ENCODE measurements around the gene LGALS7B. TPM values are rescaled to one million over a fixed set of nuclear protein-coding genes. Genes with fewer than 3 reads are reported as not detected.

The LGALS7B gene
- not detected for polyA plus RNA-seq (2013, experiment 1 of 2)
- polyA plus RNA-seq (2013, experiment 2 of 2) = not detected

GRCh38 chr19:38788478-38789243 is at the start of gene LGALS7B:
Gene LGALS7B (plus strand): TSS chr19:38789200. CDS start chr19:38789227, 27 bp downstream.
- H2AFZ ChIP-seq (ENCODE audit: low read length) = peak within 1 kb of the TSS; percentile 59
- H2AK5ac ChIP-seq (ENCODE audit: low read depth, low read length) = no peak within 1 kb of the TSS
- H3K23ac ChIP-seq (ENCODE audit: low read depth, low read length, poor library complexity) = no peak within 1 kb of the TSS
- H3K18ac ChIP-seq (ENCODE audit: low read length) = peak within 1 kb of the TSS; percentile 48
- H3K14ac ChIP-seq (ENCODE audit: low read length) = peak within 1 kb of the TSS; percentile 1
- H3K4ac ChIP-seq (ENCODE audit: low read length) = no peak within 1 kb of the TSS
- no peak within 1 kb of the TSS for H4K8ac ChIP-seq (ENCODE audit: low read depth, low read length)
- no peaks in the 10 kb centered on the region for H3K9me3 ChIP-seq (replicated peaks in 1 of 2; ENCODE audit: control insufficient read depth in 2 of 2, insufficient read depth in 1 of 2, low read depth in 1 of 2, low read length in 2 of 2)
- no CpG with 5 or more reads among the region's 17 CpGs for WGBS, 2 donors (ENCODE audit: extremely low coverage in 2 of 2, insufficient read length in 2 of 2, insufficient replicate concordance in 1 of 2)
- H3K79me1 ChIP-seq (ENCODE audit: low read depth, low read length) = peaks cover 2% of the 10 kb centered on the region
- H2BK15ac ChIP-seq (ENCODE audit: low read length) = no peak within 1 kb of the TSS
- H3K4me3 ChIP-seq (ENCODE audit: low read length in 2 of 2) = no peak within 1 kb of the TSS
- H2BK5ac ChIP-seq (ENCODE audit: low read length) = no peak within 1 kb of the TSS
- no peak within 1 kb of the TSS for H4K91ac ChIP-seq (ENCODE audit: low read depth, low read length, poor library complexity)
- no peak within 1 kb of the TSS for H3K9ac ChIP-seq (ENCODE audit: low read depth, low read length, poor library complexity)
- no peak within 1 kb of the TSS for H3K27ac ChIP-seq (replicated peaks; ENCODE audit: low read length)
- H3K4me2 ChIP-seq (ENCODE audit: insufficient read depth, low read length, poor library complexity, severe bottlenecking) = no peak within 1 kb of the TSS
- H3K4me1 ChIP-seq (ENCODE audit: control insufficient read depth in 2 of 2, insufficient read depth in 1 of 2, low read depth in 1 of 2, low read length in 2 of 2) = peaks cover 0 to 1% of the 10 kb centered on the region in 2 donors
- peak within 1 kb of the TSS; percentile 39 for H2BK120ac ChIP-seq (ENCODE audit: low read depth, low read length)
- no peak within 1 kb of the TSS for H2BK12ac ChIP-seq (ENCODE audit: low read length)
- H3K27me3 ChIP-seq (ENCODE audit: control insufficient read depth in 3 of 3, insufficient read depth in 3 of 3, low read depth in 1 of 3, low read length in 3 of 3) = peaks cover 0 to 1% (median 0%) of the 10 kb centered on the region in 3 experiments
- no peaks in the 10 kb centered on the region for H3K36me3 ChIP-seq (replicated peaks in 1 of 2; ENCODE audit: control insufficient read depth in 2 of 2, insufficient read depth in 2 of 2, low read length in 2 of 2)
- DNase-seq (ENCODE audit: low spot score) = no peak

DNA sequence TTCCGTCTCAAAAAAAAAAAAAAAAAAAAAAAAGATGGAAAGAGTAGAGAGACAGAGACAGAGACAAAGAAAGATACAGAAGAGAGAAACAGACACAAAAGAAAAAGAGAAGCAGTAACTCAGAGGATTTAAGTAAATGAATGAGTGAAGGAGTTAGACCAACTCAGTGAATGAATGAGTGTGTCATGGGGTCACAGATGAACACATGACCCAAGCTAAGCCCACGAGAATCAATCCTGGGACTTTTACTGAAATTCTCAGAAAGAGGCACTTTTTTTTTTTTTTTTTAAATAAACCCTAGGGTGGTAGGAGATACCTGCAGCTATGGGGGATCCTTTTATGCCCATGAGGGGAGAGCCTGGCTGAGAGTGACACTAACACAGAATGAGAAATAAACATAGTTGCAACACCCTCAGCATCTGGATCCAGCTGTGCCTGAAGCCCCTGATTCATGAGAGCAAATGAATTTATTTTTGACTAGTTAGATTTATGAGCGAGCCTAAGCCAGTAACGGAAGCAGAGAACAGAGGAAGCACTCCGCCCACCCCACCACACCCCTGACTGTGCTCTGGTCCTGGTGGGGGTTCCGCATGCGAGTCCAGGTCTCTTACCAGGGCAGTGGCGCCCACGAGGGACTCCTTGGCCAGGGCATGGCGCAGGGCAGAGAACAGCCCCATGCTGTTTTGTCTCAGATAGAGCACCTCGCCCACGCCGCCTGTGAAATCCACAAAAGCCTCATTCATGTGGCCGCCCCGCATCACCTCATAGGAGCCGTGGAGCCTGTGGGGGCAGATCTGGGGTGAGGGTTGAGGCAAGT is 49.4 kb upstream of the LGALS7B start:
- no peak overlapping the region for H3K27ac ChIP-seq (replicated peaks; ENCODE audit: low read length)
- no peak overlapping the region for H3K14ac ChIP-seq (ENCODE audit: low read length)
- no peak overlapping the region for H2BK5ac ChIP-seq (ENCODE audit: low read length)
- no peak for DNase-seq (ENCODE audit: low spot score)
- H3K23ac ChIP-seq (ENCODE audit: low read depth, low read length, poor library complexity) = no peak overlapping the region
- peak overlapping the region in 1 of 2 donors; percentile 25 for H3K4me3 ChIP-seq (ENCODE audit: low read length in 2 of 2)
- WGBS, 2 donors (ENCODE audit: extremely low coverage in 2 of 2, insufficient read length in 2 of 2, insufficient replicate concordance in 1 of 2) = no CpG with 5 or more reads among the region's 16 CpGs
- H4K8ac ChIP-seq (ENCODE audit: low read depth, low read length) = no peak overlapping the region
- no peaks in the 10 kb centered on the region for H3K9me3 ChIP-seq (replicated peaks in 1 of 2; ENCODE audit: control insufficient read depth in 2 of 2, insufficient read depth in 1 of 2, low read depth in 1 of 2, low read length in 2 of 2)
- H3K4me1 ChIP-seq (ENCODE audit: control insufficient read depth in 2 of 2, insufficient read depth in 1 of 2, low read depth in 1 of 2, low read length in 2 of 2) = peaks cover 0 to 10% of the 10 kb centered on the region in 2 donors
- H2BK120ac ChIP-seq (ENCODE audit: low read depth, low read length) = no peak overlapping the region
- no peak overlapping the region for H3K4me2 ChIP-seq (ENCODE audit: insufficient read depth, low read length, poor library complexity, severe bottlenecking)
- no peak overlapping the region for H2AFZ ChIP-seq (ENCODE audit: low read length)
- H3K4ac ChIP-seq (ENCODE audit: low read length) = peak overlapping the region; percentile 26
- no peak overlapping the region for H4K91ac ChIP-seq (ENCODE audit: low read depth, low read length, poor library complexity)
- no peak overlapping the region for H2BK15ac ChIP-seq (ENCODE audit: low read length)
- H2BK12ac ChIP-seq (ENCODE audit: low read length) = peak overlapping the region; percentile 93
- peak overlapping the region; percentile 61 for H2AK5ac ChIP-seq (ENCODE audit: low read depth, low read length)
- peak overlapping the region; percentile 27 for H3K18ac ChIP-seq (ENCODE audit: low read length)
- H3K79me1 ChIP-seq (ENCODE audit: low read depth, low read length) = no peaks in the 10 kb centered on the region
- H3K36me3 ChIP-seq (replicated peaks in 1 of 2; ENCODE audit: control insufficient read depth in 2 of 2, insufficient read depth in 2 of 2, low read length in 2 of 2) = no peaks in the 10 kb centered on the region
- no peak overlapping the region for H3K9ac ChIP-seq (ENCODE audit: low read depth, low read length, poor library complexity)
- peaks cover 0 to 18% (median 8%) of the 10 kb centered on the region in 3 experiments for H3K27me3 ChIP-seq (ENCODE audit: control insufficient read depth in 3 of 3, insufficient read depth in 3 of 3, low read depth in 1 of 3, low read length in 3 of 3)

GRCh38 chr19:38740257-38740592 is 48.8 kb upstream of the LGALS7B start:
- H3K27ac ChIP-seq (replicated peaks; ENCODE audit: low read length) = no peak overlapping the region
- no peak overlapping the region for H3K4me2 ChIP-seq (ENCODE audit: insufficient read depth, low read length, poor library complexity, severe bottlenecking)
- DNase-seq (ENCODE audit: low spot score) = no peak
- H3K4ac ChIP-seq (ENCODE audit: low read length) = peak overlapping the region; percentile 26
- H3K23ac ChIP-seq (ENCODE audit: low read depth, low read length, poor library complexity) = no peak overlapping the region
- no CpG with 5 or more reads among the region's 9 CpGs for WGBS, 2 donors (ENCODE audit: extremely low coverage in 2 of 2, insufficient read length in 2 of 2, insufficient replicate concordance in 1 of 2)
- no peak overlapping the region for H3K9ac ChIP-seq (ENCODE audit: low read depth, low read length, poor library complexity)
- no peak overlapping the region for H4K91ac ChIP-seq (ENCODE audit: low read depth, low read length, poor library complexity)
- peak overlapping the region; percentile 61 for H2AK5ac ChIP-seq (ENCODE audit: low read depth, low read length)
- no peak overlapping the region for H2BK120ac ChIP-seq (ENCODE audit: low read depth, low read length)
- no peak overlapping the region for H2AFZ ChIP-seq (ENCODE audit: low read length)
- H4K8ac ChIP-seq (ENCODE audit: low read depth, low read length) = no peak overlapping the region
- no peak overlapping the region for H3K14ac ChIP-seq (ENCODE audit: low read length)
- H3K9me3 ChIP-seq (replicated peaks in 1 of 2; ENCODE audit: control insufficient read depth in 2 of 2, insufficient read depth in 1 of 2, low read depth in 1 of 2, low read length in 2 of 2) = no peaks in the 10 kb centered on the region
- peaks cover 0 to 18% (median 8%) of the 10 kb centered on the region in 3 experiments for H3K27me3 ChIP-seq (ENCODE audit: control insufficient read depth in 3 of 3, insufficient read depth in 3 of 3, low read depth in 1 of 3, low read length in 3 of 3)
- H2BK15ac ChIP-seq (ENCODE audit: low read length) = no peak overlapping the region
- H2BK12ac ChIP-seq (ENCODE audit: low read length) = peak overlapping the region; percentile 93
- peaks cover 0 to 9% of the 10 kb centered on the region in 2 donors for H3K4me1 ChIP-seq (ENCODE audit: control insufficient read depth in 2 of 2, insufficient read depth in 1 of 2, low read depth in 1 of 2, low read length in 2 of 2)
- no peaks in the 10 kb centered on the region for H3K36me3 ChIP-seq (replicated peaks in 1 of 2; ENCODE audit: control insufficient read depth in 2 of 2, insufficient read depth in 2 of 2, low read length in 2 of 2)
- no peak overlapping the region for H3K18ac ChIP-seq (ENCODE audit: low read length)
- H3K4me3 ChIP-seq (ENCODE audit: low read length in 2 of 2) = no peak overlapping the region
- H3K79me1 ChIP-seq (ENCODE audit: low read depth, low read length) = no peaks in the 10 kb centered on the region
- H2BK5ac ChIP-seq (ENCODE audit: low read length) = no peak overlapping the region

- Histone ChIP-seq H2AFZ (ENCODE audit: low read length) (no peak overlapping the region), H3K18ac (ENCODE audit: low read length) (no peak overlapping the region), H2BK120ac (ENCODE audit: low read depth, low read length) (no peak overlapping the region), H2BK5ac (ENCODE audit: low read length) (no peak overlapping the region), H3K14ac (ENCODE audit: low read length) (no peak overlapping the region), H3K36me3 (replicated peaks in 1 of 2; ENCODE audit: control insufficient read depth in 2 of 2, insufficient read depth in 2 of 2, low read length in 2 of 2) (no peaks in the 10 kb centered on the region), H3K27me3 (ENCODE audit: control insufficient read depth in 3 of 3, insufficient read depth in 3 of 3, low read depth in 1 of 3, low read length in 3 of 3) (peaks cover 0 to 18% (median 8%) of the 10 kb centered on the region in 3 experiments), H4K91ac (ENCODE audit: low read depth, low read length, poor library complexity) (no peak overlapping the region), H3K4me1 (ENCODE audit: control insufficient read depth in 2 of 2, insufficient read depth in 1 of 2, low read depth in 1 of 2, low read length in 2 of 2) (peaks cover 0 to 7% of the 10 kb centered on the region in 2 donors), H3K4me3 (ENCODE audit: low read length in 2 of 2) (no peak overlapping the region), H2BK12ac (ENCODE audit: low read length) (no peak overlapping the region), H3K9ac (ENCODE audit: low read depth, low read length, poor library complexity) (no peak overlapping the region), H4K8ac (ENCODE audit: low read depth, low read length) (no peak overlapping the region), H3K9me3 (replicated peaks in 1 of 2; ENCODE audit: control insufficient read depth in 2 of 2, insufficient read depth in 1 of 2, low read depth in 1 of 2, low read length in 2 of 2) (no peaks in the 10 kb centered on the region), H3K23ac (ENCODE audit: low read depth, low read length, poor library complexity) (no peak overlapping the region), H3K79me1 (ENCODE audit: low read depth, low read length) (no peaks in the 10 kb centered on the region), H3K27ac (replicated peaks; ENCODE audit: low read length) (no peak overlapping the region), H2BK15ac (ENCODE audit: low read length) (no peak overlapping the region), H3K4me2 (ENCODE audit: insufficient read depth, low read length, poor library complexity, severe bottlenecking) (no peak overlapping the region), H2AK5ac (ENCODE audit: low read depth, low read length) (no peak overlapping the region), H3K4ac (ENCODE audit: low read length) (no peak overlapping the region)
- no peak for DNase-seq (ENCODE audit: low spot score)
- no CpG with 5 or more reads among the region's 2 CpGs for WGBS, 2 donors (ENCODE audit: extremely low coverage in 2 of 2, insufficient read length in 2 of 2, insufficient replicate concordance in 1 of 2)
Measured at GRCh38 chr19:38740932-38741331, 48.1 kb upstream of the LGALS7B start.

All from neuronal stem cell (in vitro differentiated cells).